Keratinocyte (primary cell): ENCODE measurements around the gene ENTHD1. TPM values are rescaled to one million over a fixed set of nuclear protein-coding genes. Genes with fewer than 3 reads are reported as not detected.

Source experiments
- DNase-seq: peaks from one replicate; pipeline ENCODE4 v3.0.0-alpha.2; 2011; ENCODE audit warnings: low read depth, missing footprints, low spot score
- FAIRE-seq: peaks from 2 replicates; lab custom pipeline; 2011; peaks lifted over from hg19 to GRCh38; lab: Jason Lieb, UNC
- H2AFZ ChIP-seq: 2 replicates; pipeline ENCODE4 v1.6.0; 2012; ENCODE audit warnings: low read length, control low read depth, inconsistent platforms; ENCODE audit not compliant: control insufficient read depth
- H3K27ac ChIP-seq: 2 replicates; pipeline ENCODE4 v1.5.1; 2011; ENCODE audit warnings: low read length; ENCODE audit not compliant: control insufficient read depth, insufficient read depth
- H3K27me3 ChIP-seq: 3 replicates; pipeline ENCODE4 v1.6.0; 2011; ENCODE audit warnings: low read length; ENCODE audit not compliant: control insufficient read depth, insufficient read depth; ENCODE audit errors: extremely low read depth
- H3K36me3 ChIP-seq, 2 experiments: 2 replicates in 1 of 2; 3 replicates in 1 of 2; pipeline ENCODE4 v1.5.1; 2011; ENCODE audit warnings: low read length in 2 of 2, mild to moderate bottlenecking in 1 of 2; ENCODE audit not compliant: control insufficient read depth in 2 of 2, insufficient read depth in 2 of 2; ENCODE audit errors: extremely low read depth in 1 of 2
- H3K4me1 ChIP-seq: 3 replicates; pipeline ENCODE4 v1.5.1; 2011; ENCODE audit warnings: low read length; ENCODE audit not compliant: control insufficient read depth, insufficient read depth; ENCODE audit errors: extremely low read depth
- H3K4me2 ChIP-seq: 3 replicates; pipeline ENCODE4 v1.6.0; 2011; ENCODE audit warnings: low read depth, low read length; ENCODE audit not compliant: control insufficient read depth, insufficient read depth; ENCODE audit errors: extremely low read depth
- H3K4me3 ChIP-seq, 3 experiments: fragments of 200-600 bp in 1 of 3; sonication (generic) in 1 of 3; 2 replicates in 2 of 3; 3 replicates in 1 of 3; pipeline ENCODE4 v1.5.1; 2011 to 2016; ENCODE audit warnings: low read length in 3 of 3, mild to moderate bottlenecking in 3 of 3, control low read depth in 2 of 3, inconsistent platforms in 1 of 3, low read depth in 1 of 3, mixed read lengths in 1 of 3, mixed run types in 1 of 3, moderate library complexity in 1 of 3; ENCODE audit not compliant: control insufficient read depth in 2 of 3, insufficient read depth in 2 of 3; ENCODE audit errors: extremely low read depth in 1 of 3
- H3K79me2 ChIP-seq: 2 replicates; pipeline ENCODE4 v1.6.0; 2012; ENCODE audit warnings: low read length; ENCODE audit not compliant: control insufficient read depth, insufficient read depth
- H3K9ac ChIP-seq: 3 replicates; pipeline ENCODE4 v1.6.0; 2011; ENCODE audit warnings: low read length; ENCODE audit not compliant: control insufficient read depth, insufficient read depth; ENCODE audit errors: extremely low read depth
- H3K9me1 ChIP-seq: 3 replicates; pipeline ENCODE4 v1.6.0; 2011; ENCODE audit warnings: low read length; ENCODE audit not compliant: control insufficient read depth, insufficient read depth; ENCODE audit errors: extremely low read depth
- H3K9me3 ChIP-seq: 2 replicates; pipeline ENCODE4 v1.5.1; 2012; ENCODE audit warnings: low read depth, low read length; ENCODE audit not compliant: control insufficient read depth
- H4K20me1 ChIP-seq: 3 replicates; pipeline ENCODE4 v1.6.0; 2011; ENCODE audit warnings: low read length; ENCODE audit not compliant: control insufficient read depth, insufficient read depth; ENCODE audit errors: extremely low read depth
- CTCF ChIP-seq, 3 experiments: IDR thresholded peaks in 1 of 3; conservative IDR thresholded peaks in 1 of 3; optimal IDR thresholded peaks in 1 of 3; 2 replicates in 2 of 3; 3 replicates in 1 of 3; pipeline versions ENCODE3 to v1.5.1; 2011; ENCODE audit warnings: low read length in 3 of 3, mild to moderate bottlenecking in 3 of 3, moderate library complexity in 2 of 3, control low read depth in 1 of 3, inconsistent platforms in 1 of 3; ENCODE audit not compliant: insufficient read depth in 2 of 3; ENCODE audit errors: extremely low read depth in 1 of 3
- EZH2 ChIP-seq: IDR thresholded peaks from one replicate; pipeline ENCODE4 v1.6.1; 2012; ENCODE audit warnings: inconsistent platforms, mild to moderate bottlenecking, low read length, moderate library complexity
- dilution Hi-C: fragments of 300-500 bp; cut with MboI; formaldehyde crosslinking; loops from one replicate; pipeline ENCODE4 v1.7.0; 2020; ENCODE audit warnings: low sequenced_read_pairs; ENCODE audit not compliant: extremely low pct_ligation_motif_present
- polyA plus RNA-seq, 5 experiments: library from polyadenylated mRNA; depleted of rRNA in 3 of 5; stranded (reverse) in 3 of 5; stranded (forward) in 1 of 5; unstranded in 1 of 5; fragments of >200 nt; gene quantifications; 1 replicate in 1 of 5; 2 replicates in 3 of 5; 3 replicates in 1 of 5; pipeline versions ENCODE4 v1.2.1 to v1.2.3, GENCODE V29; 2011 to 2012; ENCODE audit warnings: missing spikeins in 2 of 5, low read depth in 1 of 5, low replicate concordance in 1 of 5

Gene ENTHD1
- polyA plus RNA-seq, 1 donor (not counting 4 experiments of a cell fraction or from before 2014, with no cell fraction given), result not detected

GRCh38 chr22:39710380-39711150 is 183.0 kb downstream of the ENTHD1 start:
- no peaks in the 10 kb centered on the region for H4K20me1 ChIP-seq
- peaks cover 10% of the 10 kb centered on the region for H3K27me3 ChIP-seq
- H3K9me1 ChIP-seq, result no peaks in the 10 kb centered on the region
- dilution Hi-C loops, result no loop called here
- H3K4me3 ChIP-seq, result no peak overlapping the region
- DNase-seq, result no peak
- H3K9me3 ChIP-seq, result no peaks in the 10 kb centered on the region
- H3K27ac ChIP-seq, result no peak overlapping the region
- TF ChIP-seq CTCF (optimal IDR thresholded peaks at IDR 0.05 in 1 of 3, IDR thresholded peaks at IDR 0.05 in 1 of 3, conservative IDR thresholded peaks at IDR 0.05 in 1 of 3; ENCODE audit: extremely low read depth in 1 of 3, insufficient read depth in 2 of 3, low read length in 3 of 3) (no peak), EZH2 (no peak)
- no peaks in the 10 kb centered on the region for H3K36me3 ChIP-seq
- H3K4me1 ChIP-seq, result no peaks in the 10 kb centered on the region
- H2AFZ ChIP-seq, result no peak overlapping the region
- no peak for FAIRE-seq
- H3K4me2 ChIP-seq, result no peak overlapping the region
- no peaks in the 10 kb centered on the region for H3K79me2 ChIP-seq
- no peak overlapping the region for H3K9ac ChIP-seq

GRCh38 chr22:39707816-39708215 is 185.7 kb downstream of the ENTHD1 start:
- no peak overlapping the region for H2AFZ ChIP-seq
- no peaks in the 10 kb centered on the region for H3K79me2 ChIP-seq
- H3K9ac ChIP-seq, result no peak overlapping the region
- no peak for FAIRE-seq
- peaks cover 23% of the 10 kb centered on the region for H3K27me3 ChIP-seq
- H3K36me3 ChIP-seq, result no peaks in the 10 kb centered on the region
- H3K9me1 ChIP-seq, result no peaks in the 10 kb centered on the region
- H3K4me3 ChIP-seq, result no peak overlapping the region
- no peaks in the 10 kb centered on the region for H3K9me3 ChIP-seq
- DNase-seq, result no peak
- dilution Hi-C loops, result no loop called here
- H3K4me1 ChIP-seq, result no peaks in the 10 kb centered on the region
- TF ChIP-seq EZH2 (no peak), CTCF (optimal IDR thresholded peaks at IDR 0.05 in 1 of 3, IDR thresholded peaks at IDR 0.05 in 1 of 3, conservative IDR thresholded peaks at IDR 0.05 in 1 of 3; ENCODE audit: extremely low read depth in 1 of 3, insufficient read depth in 2 of 3, low read length in 3 of 3) (no peak)
- H3K27ac ChIP-seq, result no peak overlapping the region
- H3K4me2 ChIP-seq, result no peak overlapping the region
- H4K20me1 ChIP-seq, result no peaks in the 10 kb centered on the region
